HUES48 (cell line): ENCODE measurements around the gene ARHGEF17.
"Not testable (repeated sequence)": the region's sequence is repeated elsewhere in the genome, so short reads cannot be mapped to it uniquely, and the experiment has no call there.

Experiments
- H3K27ac ChIP-seq: one replicate; pipeline ENCODE4 v1.7.0; 2013; ENCODE audit warnings: low read depth, low read length, inconsistent platforms
- H3K27me3 ChIP-seq: 2 replicates; pipeline ENCODE4 v1.6.1; 2013; ENCODE audit warnings: mild to moderate bottlenecking, low read length; ENCODE audit not compliant: control insufficient read depth, insufficient read depth
- H3K36me3 ChIP-seq: 2 replicates; pipeline ENCODE4 v1.6.1; 2013; ENCODE audit warnings: low read length; ENCODE audit not compliant: control insufficient read depth, insufficient read depth
- H3K4me1 ChIP-seq: 2 replicates; pipeline ENCODE4 v1.6.1; 2013; ENCODE audit warnings: mild to moderate bottlenecking, low read length; ENCODE audit not compliant: control insufficient read depth, insufficient read depth
- H3K4me3 ChIP-seq: 2 replicates; pipeline ENCODE4 v1.5.1; 2013; ENCODE audit warnings: mild to moderate bottlenecking, low read depth, low read length
- H3K9ac ChIP-seq: 2 replicates; pipeline ENCODE4 v1.6.1; 2013; ENCODE audit warnings: mild to moderate bottlenecking, low read depth, low read length, moderate library complexity
- H3K9me3 ChIP-seq: 2 replicates; pipeline ENCODE4 v1.6.1; 2013; ENCODE audit warnings: low read length; ENCODE audit not compliant: control insufficient read depth, insufficient read depth

The ARHGEF17 gene

GRCh38 chr11:73273222-73273895 lies 34.7 kb upstream of the ARHGEF17 start:
- Histone ChIP-seq H3K4me3 (no peak overlapping the region), H3K9me3 (no peaks in the 10 kb centered on the region), H3K4me1 (peaks cover 10% of the 10 kb centered on the region), H3K36me3 (no peaks in the 10 kb centered on the region), H3K27ac (no peak overlapping the region), H3K9ac (no peak overlapping the region), H3K27me3 (no peaks in the 10 kb centered on the region)

DNA sequence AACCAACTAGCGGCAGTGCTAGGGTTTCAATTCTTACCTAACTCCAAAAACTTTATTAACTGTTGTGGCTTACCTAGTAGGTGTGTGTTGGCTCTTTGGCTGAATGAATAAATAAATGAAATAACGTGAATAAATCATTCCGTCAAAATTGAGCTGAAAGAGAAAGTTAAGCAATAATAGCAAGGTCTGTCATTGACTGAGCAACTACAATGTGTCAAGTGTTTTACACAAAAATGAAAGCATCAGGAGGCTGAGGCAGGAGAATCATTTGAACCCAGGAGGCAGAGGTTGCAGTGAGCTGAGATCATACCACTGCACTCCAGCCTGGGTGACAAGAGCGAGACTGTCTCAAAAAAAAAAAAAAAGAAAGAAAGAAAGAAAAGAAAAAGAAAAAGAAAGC lies 33.9 kb upstream of the ARHGEF17 start:
- not testable (repeated sequence) for H3K9ac ChIP-seq, H3K9me3 ChIP-seq, H3K36me3 ChIP-seq, H3K4me1 ChIP-seq, H3K4me3 ChIP-seq, H3K27ac ChIP-seq, H3K27me3 ChIP-seq

DNA sequence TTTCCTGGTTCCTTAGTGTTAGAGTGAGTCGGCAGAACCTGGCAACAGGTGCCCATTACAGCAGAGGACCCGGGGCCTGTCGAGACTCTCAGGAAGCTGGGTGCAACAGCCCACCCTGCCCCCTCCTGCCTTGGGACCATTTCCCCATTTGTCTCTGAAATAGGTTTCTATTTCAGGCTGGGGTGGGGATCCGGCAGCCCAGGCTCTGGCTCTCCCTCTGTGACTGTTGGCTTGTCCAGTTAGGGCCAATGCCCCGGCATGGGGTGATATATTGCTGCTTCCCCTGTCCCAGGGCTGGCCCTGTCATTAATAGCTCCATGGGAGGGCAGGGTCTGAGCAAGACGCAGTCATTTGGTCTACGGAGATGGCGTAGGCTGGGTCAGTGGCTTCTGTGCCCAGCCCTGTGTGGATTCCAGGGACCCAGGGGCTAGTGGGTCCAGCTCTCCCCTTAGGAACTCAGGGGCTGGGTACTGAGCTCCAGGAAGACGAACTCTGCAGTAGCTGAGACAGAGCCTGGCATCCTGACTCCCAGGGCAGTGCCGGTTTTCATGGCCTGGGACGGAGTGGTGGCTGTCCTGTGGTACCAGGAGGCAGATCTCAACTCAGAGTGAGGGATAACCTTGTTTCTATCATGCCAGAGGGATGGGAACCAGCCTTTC lies 33.2 kb upstream of the ARHGEF17 start:
- Histone ChIP-seq H3K4me1 (peaks cover 8% of the 10 kb centered on the region), H3K9me3 (no peaks in the 10 kb centered on the region), H3K27ac (no peak overlapping the region), H3K36me3 (no peaks in the 10 kb centered on the region), H3K27me3 (no peaks in the 10 kb centered on the region), H3K9ac (no peak overlapping the region), H3K4me3 (no peak overlapping the region)

DNA sequence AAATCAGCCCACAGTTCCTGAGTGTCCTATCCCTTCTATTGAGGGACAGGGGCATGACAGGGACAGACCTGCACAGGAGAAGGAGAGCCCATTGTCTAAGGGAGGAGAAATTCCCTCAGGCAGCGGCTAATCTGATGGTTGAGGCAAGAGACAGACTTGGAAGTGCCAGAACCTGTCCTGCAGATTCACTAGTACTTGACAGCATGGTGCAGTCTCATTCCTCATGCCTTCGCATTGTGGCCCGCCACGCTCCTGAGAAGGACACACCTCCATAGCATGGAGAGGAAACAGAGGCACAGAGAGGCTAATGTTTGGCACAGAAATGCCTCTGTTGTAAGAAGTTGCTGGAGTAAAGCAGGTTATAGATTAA lies 32.7 kb upstream of the ARHGEF17 start:
- H3K9me3 ChIP-seq = no peaks in the 10 kb centered on the region
- H3K27ac ChIP-seq = no peak overlapping the region
- H3K36me3 ChIP-seq = no peaks in the 10 kb centered on the region
- no peak overlapping the region for H3K9ac ChIP-seq
- peaks cover 6% of the 10 kb centered on the region; the same call in 1 of the 2 replicates for H3K4me1 ChIP-seq
- no peak overlapping the region for H3K4me3 ChIP-seq
- H3K27me3 ChIP-seq = no peaks in the 10 kb centered on the region

DNA sequence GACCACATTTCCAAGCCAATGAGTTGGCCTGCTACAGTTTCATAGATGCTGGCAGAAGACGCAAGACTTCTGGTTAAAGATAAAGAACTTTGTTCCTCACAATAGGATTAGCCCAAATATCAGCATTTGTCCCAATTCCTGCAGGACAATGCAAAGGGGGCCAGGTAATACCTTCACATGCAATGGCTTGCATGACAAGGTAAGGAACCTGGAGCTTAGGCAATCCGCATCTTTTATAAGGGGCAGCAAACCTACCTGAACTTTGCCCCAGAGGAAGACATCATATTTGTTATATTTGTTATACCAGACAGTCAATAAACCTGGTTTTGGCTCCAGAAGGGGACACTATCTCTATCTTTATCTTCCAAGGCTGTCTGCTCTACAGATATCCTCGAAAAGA lies 30.6 kb upstream of the ARHGEF17 start:
- Histone ChIP-seq H3K27me3 (no peaks in the 10 kb centered on the region), H3K4me3 (no peak overlapping the region), H3K4me1 (peaks cover 2% of the 10 kb centered on the region; the same call in 1 of the 2 replicates)

GRCh38 chr11:73280626-73281025 lies 27.4 kb upstream of the ARHGEF17 start:
- Histone ChIP-seq H3K27me3 (no peaks in the 10 kb centered on the region), H3K9ac (no peak overlapping the region), H3K4me1 (no peaks in the 10 kb centered on the region)

More for the DNA sequence above, 30.6 kb upstream of the ARHGEF17 start:
- Histone ChIP-seq H3K9me3 (no peaks in the 10 kb centered on the region), H3K36me3 (no peaks in the 10 kb centered on the region), H3K9ac (no peak overlapping the region), H3K27ac (no peak overlapping the region)

DNA sequence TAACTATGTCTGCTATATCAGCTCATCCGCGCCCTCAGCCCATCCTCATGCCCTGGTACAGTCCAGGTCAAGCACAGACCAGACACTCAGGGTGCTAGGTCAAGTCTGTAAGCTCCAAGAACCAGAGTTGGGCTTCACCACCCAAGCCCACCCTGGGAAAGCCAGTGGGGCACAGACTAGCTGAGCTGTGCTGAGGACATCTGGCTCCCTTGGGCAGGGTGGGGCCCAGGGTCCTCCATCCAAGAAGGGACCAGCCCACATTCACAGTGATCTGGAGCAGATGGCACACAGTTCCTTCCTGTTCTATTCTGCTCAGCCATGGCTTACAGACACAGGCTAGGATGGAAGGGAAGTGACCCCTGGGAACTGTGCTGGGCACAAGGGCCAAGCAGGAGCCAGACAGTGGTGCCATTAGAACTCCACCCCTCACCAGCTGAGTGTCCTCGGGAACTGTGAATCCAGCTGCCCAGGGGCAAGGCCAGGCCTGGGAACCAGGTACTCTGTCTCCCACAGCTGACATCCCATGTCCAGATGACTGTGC lies 26.8 kb upstream of the ARHGEF17 start:
- Histone ChIP-seq H3K4me3 (no peak overlapping the region), H3K9me3 (no peaks in the 10 kb centered on the region), H3K27me3 (no peaks in the 10 kb centered on the region), H3K9ac (no peak overlapping the region), H3K27ac (no peak overlapping the region), H3K36me3 (no peaks in the 10 kb centered on the region), H3K4me1 (no peaks in the 10 kb centered on the region)

More at GRCh38 chr11:73280626-73281025, 27.4 kb upstream of the ARHGEF17 start:
- Histone ChIP-seq H3K27ac (no peak overlapping the region), H3K9me3 (no peaks in the 10 kb centered on the region), H3K4me3 (no peak overlapping the region), H3K36me3 (no peaks in the 10 kb centered on the region)

DNA sequence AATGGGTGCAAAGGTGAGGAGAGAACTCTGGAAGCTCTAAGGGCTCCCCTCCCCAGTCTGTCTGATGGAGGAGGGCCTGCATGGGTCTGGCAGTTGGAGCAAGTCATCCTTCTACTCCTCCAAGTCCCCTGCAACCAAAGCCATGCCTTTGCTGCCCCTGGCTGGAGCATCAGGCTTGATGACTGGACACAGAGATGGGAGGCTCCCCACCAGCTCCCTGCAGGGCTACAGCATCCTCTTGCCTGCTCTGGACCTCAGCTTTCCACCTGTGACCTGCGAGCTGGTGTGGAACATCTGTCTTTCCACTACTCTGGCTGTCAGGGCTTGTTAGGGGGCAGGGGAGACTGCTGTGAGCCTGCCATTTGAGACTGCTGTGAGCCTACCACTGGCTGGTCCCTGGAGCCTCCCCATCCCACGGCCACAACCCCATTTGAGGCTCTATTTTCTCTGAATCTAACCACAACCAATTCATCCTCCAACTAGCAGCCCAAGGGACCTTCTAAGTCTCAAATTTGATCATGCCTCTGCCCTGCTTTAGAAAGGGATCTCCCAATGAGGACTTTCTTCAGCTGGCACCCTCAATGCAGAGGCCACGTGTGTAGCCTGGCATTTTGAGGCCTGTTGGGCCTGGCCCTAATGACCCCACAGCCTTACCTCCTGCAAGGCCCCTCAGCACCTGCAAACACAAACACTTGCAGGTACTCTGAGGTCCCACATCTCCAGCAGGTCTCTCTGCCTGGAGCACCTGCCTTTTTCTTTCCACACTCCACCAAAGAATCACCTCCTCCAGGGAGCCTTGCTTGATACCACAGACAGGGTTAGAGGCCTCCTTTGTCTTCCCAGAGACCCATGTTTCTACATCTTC lies 26.0 kb upstream of the ARHGEF17 start:
- H3K4me1 ChIP-seq = no peaks in the 10 kb centered on the region
- H3K27me3 ChIP-seq = no peaks in the 10 kb centered on the region
- no peak overlapping the region for H3K9ac ChIP-seq
- H3K27ac ChIP-seq = no peak overlapping the region
- no peaks in the 10 kb centered on the region for H3K36me3 ChIP-seq
- H3K4me3 ChIP-seq = no peak overlapping the region
- H3K9me3 ChIP-seq = no peaks in the 10 kb centered on the region

- Histone ChIP-seq H3K9me3 (no peaks in the 10 kb centered on the region), H3K36me3 (no peaks in the 10 kb centered on the region), H3K27me3 (no peaks in the 10 kb centered on the region), H3K27ac (no peak overlapping the region), H3K4me1 (no peaks in the 10 kb centered on the region), H3K9ac (no peak overlapping the region), H3K4me3 (no peak overlapping the region)
Measured at GRCh38 chr11:73283276-73284000, 24.6 kb upstream of the ARHGEF17 start.

DNA sequence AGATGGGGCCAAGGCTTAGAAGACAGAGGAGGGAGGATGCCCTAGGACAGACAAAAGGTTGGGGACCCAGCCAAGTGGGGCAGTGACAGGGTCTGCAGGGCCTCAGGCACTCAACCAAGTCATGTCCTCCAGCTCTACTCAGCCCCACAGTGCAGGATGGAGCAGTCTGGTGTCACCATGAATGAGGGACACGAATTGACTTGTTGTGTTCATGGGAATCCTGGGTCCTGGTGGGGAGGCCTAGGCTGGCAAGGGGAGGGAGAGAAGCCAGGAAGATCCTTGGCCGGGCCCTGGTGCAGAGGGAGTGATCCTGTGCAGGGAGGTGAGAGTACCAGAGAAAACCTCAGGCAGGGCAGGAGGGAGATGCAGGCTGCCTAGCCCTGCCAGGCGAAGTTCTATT lies 24.0 kb upstream of the ARHGEF17 start:
- Histone ChIP-seq H3K27me3 (no peaks in the 10 kb centered on the region), H3K9ac (no peak overlapping the region), H3K36me3 (no peaks in the 10 kb centered on the region), H3K27ac (no peak overlapping the region), H3K9me3 (no peaks in the 10 kb centered on the region), H3K4me3 (no peak overlapping the region), H3K4me1 (peaks cover 2% of the 10 kb centered on the region; the same call in 1 of the 2 replicates)
